Measurements from ENCODE around the gene JAKMIP2.
"Not testable (repeated sequence)": the region's sequence is repeated elsewhere in the genome, so short reads cannot be mapped to it uniquely, and the experiment has no call there.

JAKMIP2 gene

GRCh38 chr5:147643142-147643541 lies 139.4 kb downstream of the JAKMIP2 start:
- DNase-seq = no peak

GRCh38 chr5:147642666-147643065 lies 139.9 kb downstream of the JAKMIP2 start:
- no peak for DNase-seq

GRCh38 chr5:147639321-147639720 lies 143.2 kb downstream of the JAKMIP2 start:
- no peak for DNase-seq

GRCh38 chr5:147636729-147636984 lies 145.9 kb downstream of the JAKMIP2 start:
- no peak for DNase-seq

GRCh38 chr5:147635882-147636728 lies 146.4 kb downstream of the JAKMIP2 start:
- DNase-seq = no peak

GRCh38 chr5:147635439-147635838 lies 147.1 kb downstream of the JAKMIP2 start:
- not testable (repeated sequence) for DNase-seq

GRCh38 chr5:147633173-147633572 lies 149.4 kb downstream of the JAKMIP2 start:
- no peak for DNase-seq

GRCh38 chr5:147631428-147632003 lies 151.0 kb downstream of the JAKMIP2 start:
- no peak for DNase-seq

GRCh38 chr5:147629196-147629595 lies 153.3 kb downstream of the JAKMIP2 start:
- no peak for DNase-seq

GRCh38 chr5:147628058-147628895 lies 154.3 kb downstream of the JAKMIP2 start:
- peak; percentile 52 for DNase-seq

GRCh38 chr5:147626464-147626863 lies 156.1 kb downstream of the JAKMIP2 start:
- no peak for DNase-seq

GRCh38 chr5:147621016-147621415 lies 161.5 kb downstream of the JAKMIP2 start:
- no peak for DNase-seq

- DNase-seq = no peak
These were observed 163.1 kb downstream of the JAKMIP2 start for GRCh38 chr5:147619281-147619878.

GRCh38 chr5:147617711-147618350 lies 164.7 kb downstream of the JAKMIP2 start:
- DNase-seq = no peak

- DNase-seq = no peak
These were observed 165.3 kb downstream of the JAKMIP2 start for GRCh38 chr5:147617191-147617606.

- no peak for DNase-seq
These were observed 166.1 kb downstream of the JAKMIP2 start for GRCh38 chr5:147616421-147616820.

- no peak for DNase-seq
These were observed 169.2 kb downstream of the JAKMIP2 start for GRCh38 chr5:147613359-147613758.

GRCh38 chr5:147611483-147611882 lies 171.0 kb downstream of the JAKMIP2 start:
- DNase-seq = no peak

GRCh38 chr5:147610798-147611197 lies 171.7 kb downstream of the JAKMIP2 start:
- no peak for DNase-seq

GRCh38 chr5:147601652-147602051 lies 180.9 kb downstream of the JAKMIP2 start:
- no peak for DNase-seq

GRCh38 chr5:147591120-147591519 lies 191.4 kb downstream of the JAKMIP2 start:
- DNase-seq = no peak

- no peak for DNase-seq
These were observed 192.4 kb downstream of the JAKMIP2 start for GRCh38 chr5:147590096-147590495.

GRCh38 chr5:147586832-147587231 lies 195.7 kb downstream of the JAKMIP2 start:
- DNase-seq = no peak
